ENCODE results near the gene SETBP1.

GRCh38 chr18:44945888-44946401, 265.3 kb downstream of the SETBP1 start:
- TF ChIP-seq CTCF (IDR thresholded peaks at IDR 0.05), result no peak
- no peak for TF ChIP-seq POLR2A (IDR thresholded peaks at IDR 0.05)
